H9 (cell line): ENCODE measurements around the gene ARID1B. TPM values are rescaled to one million over a fixed set of nuclear protein-coding genes. Genes with fewer than 3 reads are reported as not detected.

ENCODE experiments used
- DNase-seq: peaks from one replicate; pipeline ENCODE4 v3.0.0-alpha.2; 2017
- H2AFZ ChIP-seq: one replicate; pipeline ENCODE4 v1.6.1; 2013; ENCODE audit warnings: mild to moderate bottlenecking, low read length, control low read depth, moderate library complexity
- H2AK5ac ChIP-seq: 2 replicates; pipeline ENCODE4 v1.6.1; 2013; ENCODE audit warnings: low read length, control low read depth, mixed read lengths; ENCODE audit not compliant: insufficient read length
- H2BK120ac ChIP-seq: one replicate; pipeline ENCODE4 v1.6.1; 2013; ENCODE audit warnings: low read depth, mild to moderate bottlenecking, low read length, control low read depth, inconsistent platforms; ENCODE audit not compliant: poor library complexity, severe bottlenecking
- H2BK12ac ChIP-seq: 2 replicates; pipeline ENCODE4 v1.6.1; 2013; ENCODE audit warnings: low read length, control low read depth, mixed read lengths, low read depth; ENCODE audit not compliant: insufficient read length
- H2BK15ac ChIP-seq: 2 replicates; pipeline ENCODE4 v1.6.1; 2013; ENCODE audit warnings: low read depth, low read length, control low read depth
- H2BK20ac ChIP-seq: one replicate; pipeline ENCODE4 v1.6.1; 2013; ENCODE audit warnings: low read depth, mild to moderate bottlenecking, low read length, control low read depth, inconsistent platforms; ENCODE audit not compliant: poor library complexity, severe bottlenecking
- H2BK5ac ChIP-seq: 2 replicates; pipeline ENCODE4 v1.6.1; 2013; ENCODE audit warnings: low read length, control low read depth, mixed read lengths; ENCODE audit not compliant: insufficient read length
- H3K14ac ChIP-seq: 2 replicates; pipeline ENCODE4 v1.6.1; 2013; ENCODE audit warnings: low read length, control low read depth; ENCODE audit not compliant: insufficient read depth
- H3K18ac ChIP-seq: 2 replicates; pipeline ENCODE4 v1.6.1; 2013; ENCODE audit warnings: low read depth, mild to moderate bottlenecking, mixed read lengths, low read length, control low read depth; ENCODE audit not compliant: insufficient read length
- H3K23ac ChIP-seq: 2 replicates; pipeline ENCODE4 v1.6.1; 2013; ENCODE audit warnings: low read length, control low read depth, mixed read lengths, low read depth; ENCODE audit not compliant: insufficient read length
- H3K23me2 ChIP-seq: 2 replicates; pipeline ENCODE4 v1.6.1; 2013; ENCODE audit warnings: low read depth, mild to moderate bottlenecking, mixed read lengths, low read length, control low read depth; ENCODE audit not compliant: insufficient read length, poor library complexity, severe bottlenecking
- H3K27ac ChIP-seq: 2 replicates; pipeline ENCODE4 v1.5.1; 2013; ENCODE audit warnings: low read length, control low read depth, mixed read lengths, low read depth; ENCODE audit not compliant: insufficient read length
- H3K27me3 ChIP-seq: 2 replicates; pipeline ENCODE4 v1.6.1; 2013; ENCODE audit warnings: low read length, control low read depth, inconsistent platforms; ENCODE audit not compliant: insufficient read depth
- H3K4ac ChIP-seq: 2 replicates; pipeline ENCODE4 v1.6.1; 2013; ENCODE audit warnings: low read depth, mild to moderate bottlenecking, control low read depth, inconsistent platforms, low read length, moderate library complexity
- H3K4me1 ChIP-seq: 2 replicates; pipeline ENCODE4 v1.6.1; 2013; ENCODE audit warnings: low read length, control low read depth, inconsistent platforms; ENCODE audit not compliant: insufficient read depth
- H3K4me2 ChIP-seq: 2 replicates; pipeline ENCODE4 v1.6.1; 2013; ENCODE audit warnings: low read length, control low read depth, mixed read lengths; ENCODE audit not compliant: insufficient read length, insufficient read depth
- H3K56ac ChIP-seq: 2 replicates; pipeline ENCODE4 v1.6.1; 2013; ENCODE audit warnings: low read depth, mild to moderate bottlenecking, mixed read lengths, low read length, control low read depth; ENCODE audit not compliant: insufficient read length
- H3K79me1 ChIP-seq: 2 replicates; pipeline ENCODE4 v1.6.1; 2013; ENCODE audit warnings: low read depth, mild to moderate bottlenecking, moderate library complexity, low read length, control low read depth, inconsistent platforms; ENCODE audit not compliant: insufficient read depth, poor library complexity, severe bottlenecking
- H3K79me2 ChIP-seq: 2 replicates; pipeline ENCODE4 v1.6.1; 2013; ENCODE audit warnings: low read length, control low read depth, inconsistent platforms; ENCODE audit not compliant: insufficient read depth
- H3K9ac ChIP-seq: 2 replicates; pipeline ENCODE4 v1.6.1; 2013; ENCODE audit warnings: low read length, control low read depth, mixed read lengths; ENCODE audit not compliant: insufficient read length; ENCODE audit errors: extremely low read depth
- H3K9me3 ChIP-seq: one replicate; pipeline ENCODE4 v1.6.1; 2013; ENCODE audit warnings: low read depth, low read length, inconsistent platforms; ENCODE audit not compliant: control insufficient read depth
- H3T11ph ChIP-seq: one replicate; pipeline ENCODE4 v1.6.1; 2013; ENCODE audit warnings: mild to moderate bottlenecking, low read length, control low read depth, inconsistent platforms
- H4K20me1 ChIP-seq: one replicate; pipeline ENCODE4 v1.6.1; 2013; ENCODE audit not compliant: control insufficient read depth, insufficient read length, insufficient read depth
- H4K5ac ChIP-seq: 2 replicates; pipeline ENCODE4 v1.6.1; 2013; ENCODE audit warnings: low read depth, mild to moderate bottlenecking, mixed read lengths, low read length, control low read depth; ENCODE audit not compliant: insufficient read length
- H4K8ac ChIP-seq: replicated peaks from 2 replicates; pipeline ENCODE4 v1.6.1; 2013; ENCODE audit warnings: low read length, control low read depth, mixed read lengths, low read depth; ENCODE audit not compliant: insufficient read length
- H4K91ac ChIP-seq: 2 replicates; pipeline ENCODE4 v1.6.1; 2013; ENCODE audit warnings: low read depth, mild to moderate bottlenecking, moderate library complexity, mixed read lengths, low read length, control low read depth; ENCODE audit not compliant: insufficient read length
- H3K27ac Mint-ChIP-seq, 3 experiments: 2 replicates in 2 of 3; 3 replicates in 1 of 3; pipeline ENCODE4 v1.8.0; 2020 to 2021; ENCODE audit warnings: mixed read lengths in 3 of 3, mild to moderate bottlenecking in 1 of 3, moderate library complexity in 1 of 3
- H3K27me3 Mint-ChIP-seq: 2 replicates; pipeline ENCODE4 v1.8.0; 2021; ENCODE audit warnings: low read depth, mild to moderate bottlenecking, moderate library complexity, mixed read lengths
- H3K36me3 Mint-ChIP-seq, 3 experiments: 2 replicates in 2 of 3; 3 replicates in 1 of 3; pipeline ENCODE4 v1.8.0; 2020 to 2021; ENCODE audit warnings: low read depth in 3 of 3, mixed read lengths in 3 of 3; ENCODE audit not compliant: insufficient read depth in 1 of 3
- H3K4me1 Mint-ChIP-seq, 2 experiments: 2 replicates each; pipeline ENCODE4 v1.8.0; 2020; ENCODE audit warnings: mixed read lengths in 2 of 2
- H3K4me3 Mint-ChIP-seq, 2 experiments: 2 replicates in 1 of 2; 3 replicates in 1 of 2; pipeline ENCODE4 v1.8.0; 2020 to 2021; ENCODE audit warnings: mild to moderate bottlenecking in 2 of 2, mixed read lengths in 2 of 2, moderate library complexity in 1 of 2
- H3K9me3 Mint-ChIP-seq, 2 experiments: 2 replicates in 1 of 2; 3 replicates in 1 of 2; pipeline ENCODE4 v1.8.0; 2020; ENCODE audit warnings: mild to moderate bottlenecking in 2 of 2, mixed read lengths in 2 of 2, moderate library complexity in 1 of 2
- WGBS: extraction: QIAGEN DNeasy Blood & Tissue Kit; methylation state at CpG from one replicate; pipeline ENCODE4 v1.1.7; 2013; ENCODE audit warnings: missing lambda C conversion rate, low lambda C conversion rate, mixed read lengths; ENCODE audit not compliant: insufficient read length; ENCODE audit errors: extremely low coverage; 5-methylcytosine and 5-hydroxymethylcytosine counted together
- total RNA-seq: library from RNA; stranded (reverse); gene quantifications from 2 replicates; pipeline ENCODE4 v1.2.1, GENCODE V29; 2021
- TF ChIP-seq, protein P1 (sequence below): fragments of 200-600 bp; sonication (generic); conservative IDR thresholded peaks from 3 replicates; pipeline ENCODE4 v1.8.0; 2021; ENCODE audit warnings: antibody characterized with exemption, mild to moderate bottlenecking

ARID1B gene
- total RNA-seq, 1 experiment from 2014 or later = 88.2 TPM

DNA sequence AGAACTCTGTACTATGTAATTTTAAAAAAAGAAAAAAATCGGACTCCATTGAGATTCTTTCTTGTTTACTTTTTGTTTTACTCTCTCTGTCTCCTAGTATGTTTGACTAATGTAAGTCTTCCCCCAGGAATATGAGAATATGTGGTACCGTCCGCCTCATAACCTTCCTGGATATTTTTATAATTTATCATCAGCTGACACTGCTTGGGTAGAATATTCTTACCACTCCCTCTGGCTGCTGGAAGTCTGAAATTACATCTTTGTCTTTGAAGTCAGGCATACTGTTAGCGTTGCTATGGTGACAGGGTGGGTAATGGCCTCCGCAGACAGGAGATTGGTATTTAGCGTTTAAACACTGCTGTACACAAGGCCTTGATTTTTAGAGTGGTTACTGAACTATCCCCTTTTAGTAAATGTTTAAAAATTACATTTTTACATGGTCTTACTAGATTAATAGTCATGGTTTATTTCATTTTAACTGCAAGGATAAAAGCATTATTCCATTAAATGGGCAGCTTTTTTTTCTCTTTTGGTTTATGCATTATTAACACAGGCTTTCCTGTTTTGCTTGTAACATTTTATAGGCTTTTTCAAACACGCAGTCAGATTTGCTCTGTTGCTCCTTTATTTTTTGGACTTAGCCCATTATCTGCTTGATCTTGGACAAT, 176.4 kb downstream of the ARID1B start:
- Histone ChIP-seq H3K79me2 (peaks cover 16% of the 10 kb centered on the region; the same call in 1 of the 2 replicates), H3K4ac (no peak overlapping the region), H3K79me1 (peaks cover 2% of the 10 kb centered on the region), H2AK5ac (no peak overlapping the region), H3K9me3 (no peaks in the 10 kb centered on the region), H3K9ac (no peak overlapping the region), H3K27me3 (no peaks in the 10 kb centered on the region), H2BK12ac (no peak overlapping the region), H2BK15ac (no peak overlapping the region), H4K5ac (no peak overlapping the region), H2BK20ac (no peak overlapping the region), H3K14ac (no peak overlapping the region), H3K23me2 (no peaks in the 10 kb centered on the region), H3K4me1 (peaks cover 15% of the 10 kb centered on the region; the same call in 1 of the 2 replicates), H4K20me1 (no peaks in the 10 kb centered on the region), H3K23ac (no peak overlapping the region), H2BK5ac (no peak overlapping the region), H2AFZ (no peak overlapping the region), H4K8ac (no peak overlapping the region), H2BK120ac (no peak overlapping the region), H3K4me2 (no peak overlapping the region), H3K18ac (no peak overlapping the region), H3K56ac (no peak overlapping the region), H4K91ac (no peak overlapping the region), H3T11ph (no peak overlapping the region), H3K27ac (no peak overlapping the region)
- TF ChIP-seq, protein P1, sequence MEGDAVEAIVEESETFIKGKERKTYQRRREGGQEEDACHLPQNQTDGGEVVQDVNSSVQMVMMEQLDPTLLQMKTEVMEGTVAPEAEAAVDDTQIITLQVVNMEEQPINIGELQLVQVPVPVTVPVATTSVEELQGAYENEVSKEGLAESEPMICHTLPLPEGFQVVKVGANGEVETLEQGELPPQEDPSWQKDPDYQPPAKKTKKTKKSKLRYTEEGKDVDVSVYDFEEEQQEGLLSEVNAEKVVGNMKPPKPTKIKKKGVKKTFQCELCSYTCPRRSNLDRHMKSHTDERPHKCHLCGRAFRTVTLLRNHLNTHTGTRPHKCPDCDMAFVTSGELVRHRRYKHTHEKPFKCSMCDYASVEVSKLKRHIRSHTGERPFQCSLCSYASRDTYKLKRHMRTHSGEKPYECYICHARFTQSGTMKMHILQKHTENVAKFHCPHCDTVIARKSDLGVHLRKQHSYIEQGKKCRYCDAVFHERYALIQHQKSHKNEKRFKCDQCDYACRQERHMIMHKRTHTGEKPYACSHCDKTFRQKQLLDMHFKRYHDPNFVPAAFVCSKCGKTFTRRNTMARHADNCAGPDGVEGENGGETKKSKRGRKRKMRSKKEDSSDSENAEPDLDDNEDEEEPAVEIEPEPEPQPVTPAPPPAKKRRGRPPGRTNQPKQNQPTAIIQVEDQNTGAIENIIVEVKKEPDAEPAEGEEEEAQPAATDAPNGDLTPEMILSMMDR = no peak
- Mint-ChIP-seq H3K4me1 (peaks cover 39 to 40% of the 10 kb centered on the region in 2 experiments), H3K27me3 (no peaks in the 10 kb centered on the region), H3K36me3 (no peaks in the 10 kb centered on the region; a peak in 1 of 7 replicates), H3K27ac (peak overlapping the region; percentile 57 to 90 (median 62); a peak in 2 of 7 replicates), H3K9me3 (no peaks in the 10 kb centered on the region), H3K4me3 (no peak overlapping the region)
- no CpG with 5 or more reads among the region's 7 CpGs for WGBS
- DNase-seq = no peak
